KOPT-K1 (cell line): ENCODE measurements around the gene KCTD11.
"Not testable (repeated sequence)": the region's sequence is repeated elsewhere in the genome, so short reads cannot be mapped to it uniquely, and the experiment has no call there.

ENCODE experiments used
- H3K27ac ChIP-seq: fragments of 200-600 bp; sonication (generic); 2 replicates; pipeline ENCODE4 v1.5.1; 2016; ENCODE audit warnings: antibody characterized with exemption, mild to moderate bottlenecking, low read depth, low read length; ENCODE audit not compliant: poor library complexity, severe bottlenecking
- H3K36me3 ChIP-seq: fragments of 200-600 bp; sonication (generic); 2 replicates; pipeline ENCODE4 v1.5.1; 2017; ENCODE audit warnings: antibody characterized with exemption, mild to moderate bottlenecking, low read length, moderate library complexity; ENCODE audit not compliant: insufficient read depth
- H3K9me3 ChIP-seq: fragments of 200-600 bp; sonication (generic); 2 replicates; pipeline ENCODE4 v1.5.1; 2017; ENCODE audit warnings: antibody characterized with exemption, low read length, mild to moderate bottlenecking; ENCODE audit not compliant: insufficient read depth, poor library complexity, severe bottlenecking

Gene KCTD11

GRCh38 chr17:7348478-7349242 is 3.3 kb upstream of the KCTD11 start:
- H3K36me3 ChIP-seq = peaks cover 93% of the 10 kb centered on the region
- H3K9me3 ChIP-seq = no peaks in the 10 kb centered on the region
- H3K27ac ChIP-seq = no peak overlapping the region

- H3K36me3 ChIP-seq = peaks cover 59% of the 10 kb centered on the region
- no peaks in the 10 kb centered on the region for H3K9me3 ChIP-seq
- no peak overlapping the region for H3K27ac ChIP-seq
Measured at GRCh38 chr17:7352503-7352889, 534 bp downstream of the KCTD11 start.

GRCh38 chr17:7352910-7353635 is 1.1 kb downstream of the KCTD11 start:
- Histone ChIP-seq H3K27ac (no peak overlapping the region), H3K9me3 (no peaks in the 10 kb centered on the region), H3K36me3 (peaks cover 53% of the 10 kb centered on the region)

- Histone ChIP-seq H3K27ac (no peak overlapping the region), H3K9me3 (no peaks in the 10 kb centered on the region), H3K36me3 (peaks cover 40% of the 10 kb centered on the region)
Measured at GRCh38 chr17:7354262-7354843, 2.4 kb downstream of the KCTD11 start.

- H3K27ac ChIP-seq = no peak within 1 kb of the TSS
- H3K36me3 ChIP-seq = peaks cover 33% of the 10 kb centered on the region
Measured at GRCh38 chr17:7355053-7355452, 3.1 kb downstream of the KCTD11 start, which contains the start of gene TMEM95. TSS of gene TMEM95 (plus strand) at chr17:7355156. CDS start at chr17:7355205, 49 bp downstream.

GRCh38 chr17:7355573-7355972 is 3.6 kb downstream of the KCTD11 start:
- H3K36me3 ChIP-seq = peaks cover 33% of the 10 kb centered on the region
- H3K9me3 ChIP-seq = no peaks in the 10 kb centered on the region
- H3K27ac ChIP-seq = no peak overlapping the region

More at GRCh38 chr17:7355053-7355452, 3.1 kb downstream of the KCTD11 start, which contains the start of gene TMEM95:
- no peaks in the 10 kb centered on the region for H3K9me3 ChIP-seq

- Histone ChIP-seq H3K27ac (no peak overlapping the region), H3K9me3 (no peaks in the 10 kb centered on the region), H3K36me3 (peaks cover 28% of the 10 kb centered on the region)
Measured at GRCh38 chr17:7356072-7356549, 4.1 kb downstream of the KCTD11 start.

- no peaks in the 10 kb centered on the region for H3K9me3 ChIP-seq
- peaks cover 22% of the 10 kb centered on the region for H3K36me3 ChIP-seq
- no peak overlapping the region for H3K27ac ChIP-seq
Measured at GRCh38 chr17:7356756-7357155, 4.8 kb downstream of the KCTD11 start.

GRCh38 chr17:7357381-7357780 is 5.4 kb downstream of the KCTD11 start:
- peaks cover 16% of the 10 kb centered on the region for H3K36me3 ChIP-seq
- H3K27ac ChIP-seq = no peak overlapping the region
- no peaks in the 10 kb centered on the region for H3K9me3 ChIP-seq

GRCh38 chr17:7361906-7362305 is 9.9 kb downstream of the KCTD11 start:
- Histone ChIP-seq H3K9me3 (no peaks in the 10 kb centered on the region), H3K27ac (no peak overlapping the region), H3K36me3 (no peaks in the 10 kb centered on the region)

- Histone ChIP-seq H3K27ac (no peak overlapping the region), H3K36me3 (no peaks in the 10 kb centered on the region), H3K9me3 (no peaks in the 10 kb centered on the region)
Measured at GRCh38 chr17:7363311-7363710, 11.3 kb downstream of the KCTD11 start.

GRCh38 chr17:7365963-7366362 is 14.0 kb downstream of the KCTD11 start:
- not testable (repeated sequence) for H3K9me3 ChIP-seq, H3K36me3 ChIP-seq, H3K27ac ChIP-seq

GRCh38 chr17:7367083-7367482 is 15.1 kb downstream of the KCTD11 start:
- H3K27ac ChIP-seq = no peak overlapping the region
- H3K9me3 ChIP-seq = no peaks in the 10 kb centered on the region
- H3K36me3 ChIP-seq = no peaks in the 10 kb centered on the region

GRCh38 chr17:7367918-7368598 is 16.1 kb downstream of the KCTD11 start:
- H3K27ac ChIP-seq = no peak overlapping the region
- no peaks in the 10 kb centered on the region for H3K9me3 ChIP-seq

GRCh38 chr17:7368599-7368994 is 16.6 kb downstream of the KCTD11 start:
- H3K9me3 ChIP-seq, H3K36me3 ChIP-seq, H3K27ac ChIP-seq: not testable (repeated sequence)

More at GRCh38 chr17:7367918-7368598, 16.1 kb downstream of the KCTD11 start:
- no peaks in the 10 kb centered on the region for H3K36me3 ChIP-seq
